Transverse colon (tissue), 4 donors: ENCODE data around the gene KRTAP12-1. TPM values are rescaled to one million over a fixed set of nuclear protein-coding genes. Genes with fewer than 3 reads are reported as not detected.

Experiments used
- DNase-seq: peaks from one replicate; pipeline ENCODE4 v3.0.0-alpha.2; 2019
- H3K27ac ChIP-seq, 4 donors: fragments of 200-600 bp; sonication (generic); 2 replicates each; pipeline ENCODE4 v1.5.1; 2016 to 2018; ENCODE audit warnings: inconsistent platforms in 4 of 4
- H3K27me3 ChIP-seq: fragments of 200-600 bp; sonication (generic); 2 replicates; pipeline ENCODE4 v1.5.1; 2017; ENCODE audit warnings: inconsistent platforms
- H3K36me3 ChIP-seq, 4 donors: fragments of 200-600 bp; sonication (generic); 2 replicates each; pipeline ENCODE4 v1.5.1; 2017 to 2019; ENCODE audit warnings: inconsistent platforms in 4 of 4
- H3K4me1 ChIP-seq, 4 donors: fragments of 200-600 bp; sonication (generic); 2 replicates each; pipeline ENCODE4 v1.5.1; 2017 to 2020; ENCODE audit warnings: inconsistent platforms in 4 of 4
- H3K4me3 ChIP-seq, 4 donors: fragments of 200-600 bp; sonication (generic); 1 replicate in 1 of 4; 2 replicates in 3 of 4; pipeline versions ENCODE4 v1.5.1 to v1.6.1; 2017 to 2019; ENCODE audit warnings: inconsistent platforms in 4 of 4
- H3K9me3 ChIP-seq, 2 donors: fragments of 200-600 bp; sonication (generic); 2 replicates each; pipeline ENCODE4 v1.5.1; 2017 to 2019; ENCODE audit warnings: inconsistent platforms in 2 of 2
- EP300 ChIP-seq: sonication (generic); formaldehyde crosslinking; IDR thresholded peaks from one replicate; pipeline ENCODE4 v1.6.1; 2017; ENCODE audit warnings: antibody characterized with exemption, low read depth
- POLR2A ChIP-seq: fragments of 450-650 bp; IDR thresholded peaks from one replicate; pipeline ENCODE4 v1.6.1; 2016; ENCODE audit warnings: antibody characterized with exemption, mild to moderate bottlenecking, moderate library complexity
- POLR2AphosphoS5 ChIP-seq, 3 donors: sonication (generic); formaldehyde crosslinking; IDR thresholded peaks; one replicate each; pipeline ENCODE4 v1.6.1; 2016; ENCODE audit warnings: antibody characterized with exemption in 3 of 3
- WGBS, 2 donors: methylation state at CpG; one replicate each; pipeline ENCODE4 v1.1.5; 2018; ENCODE audit warnings: low coverage in 1 of 2; 5-methylcytosine and 5-hydroxymethylcytosine counted together
- in situ Hi-C, 4 donors: fragments of 200-750 bp; cut with MboI; loops; one replicate each; pipeline versions ENCODE4 v1.15.0 to v1.15.1; 2017; ENCODE audit warnings: low sequenced_read_pairs in 3 of 4, low pct_ligation_motif_present in 1 of 4, low pct_unique_long_range_greater_than_20kb in 1 of 4
- intact Hi-C: fragments of 100-400 bp; cut with DNase I; formaldehyde crosslinking; loops from one replicate; pipeline ENCODE4 v1.15.1; 2023; ENCODE audit warnings: low total_unique reads
- total RNA-seq, 4 donors: library from RNA; depleted of rRNA; stranded (reverse); fragments of >200 nt; gene quantifications; one replicate each; pipeline ENCODE4 v1.1.0, GENCODE V29; 2016
- TF ChIP-seq, protein P1 (sequence below), 5 experiments: fragments of 200-600 bp in 3 of 5; fragments of 450-650 bp in 2 of 5; sonication (generic) in 3 of 5; IDR thresholded peaks; 1 replicate in 2 of 5; 2 replicates in 3 of 5; pipeline ENCODE4 v1.5.1; 2016 to 2017; ENCODE audit warnings: antibody characterized with exemption in 5 of 5, inconsistent platforms in 3 of 5, mild to moderate bottlenecking in 2 of 5, moderate library complexity in 1 of 5

Gene KRTAP12-1
- total RNA-seq, 4 donors from 2014 or later: not detected

DNA sequence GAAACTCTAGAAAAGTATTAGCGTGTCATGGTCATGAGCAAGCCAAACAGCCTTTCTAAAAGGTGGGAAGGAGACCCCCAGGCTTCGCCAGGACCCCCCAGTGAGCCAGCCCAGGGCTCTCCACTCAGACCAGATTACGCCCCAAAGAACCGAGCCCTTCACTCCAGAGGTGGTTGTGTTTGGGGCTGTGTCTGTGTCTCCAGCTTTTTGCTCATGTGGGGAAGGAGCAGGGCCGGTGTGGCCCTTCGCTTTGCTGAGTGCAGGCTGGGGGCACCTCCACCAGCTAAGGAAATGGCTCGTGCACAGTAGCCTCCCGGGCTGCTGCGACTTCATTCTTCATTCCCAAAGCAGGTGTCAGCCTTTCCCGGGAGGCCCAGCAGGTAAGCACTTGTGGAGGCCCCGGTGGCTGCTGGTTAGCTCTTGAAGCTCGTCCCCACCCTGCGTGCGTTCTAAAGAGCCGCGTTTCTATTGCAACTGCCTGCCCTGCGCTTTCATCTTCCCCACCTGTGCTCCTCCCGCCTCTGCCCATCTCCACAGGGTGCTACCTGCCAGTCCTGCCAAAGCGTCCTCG, 28.9 kb upstream of the KRTAP12-1 start:
- intact Hi-C loops: no loop called here
- TF ChIP-seq EP300: no peak
- no peak for TF ChIP-seq POLR2A
- TF ChIP-seq, protein P1, sequence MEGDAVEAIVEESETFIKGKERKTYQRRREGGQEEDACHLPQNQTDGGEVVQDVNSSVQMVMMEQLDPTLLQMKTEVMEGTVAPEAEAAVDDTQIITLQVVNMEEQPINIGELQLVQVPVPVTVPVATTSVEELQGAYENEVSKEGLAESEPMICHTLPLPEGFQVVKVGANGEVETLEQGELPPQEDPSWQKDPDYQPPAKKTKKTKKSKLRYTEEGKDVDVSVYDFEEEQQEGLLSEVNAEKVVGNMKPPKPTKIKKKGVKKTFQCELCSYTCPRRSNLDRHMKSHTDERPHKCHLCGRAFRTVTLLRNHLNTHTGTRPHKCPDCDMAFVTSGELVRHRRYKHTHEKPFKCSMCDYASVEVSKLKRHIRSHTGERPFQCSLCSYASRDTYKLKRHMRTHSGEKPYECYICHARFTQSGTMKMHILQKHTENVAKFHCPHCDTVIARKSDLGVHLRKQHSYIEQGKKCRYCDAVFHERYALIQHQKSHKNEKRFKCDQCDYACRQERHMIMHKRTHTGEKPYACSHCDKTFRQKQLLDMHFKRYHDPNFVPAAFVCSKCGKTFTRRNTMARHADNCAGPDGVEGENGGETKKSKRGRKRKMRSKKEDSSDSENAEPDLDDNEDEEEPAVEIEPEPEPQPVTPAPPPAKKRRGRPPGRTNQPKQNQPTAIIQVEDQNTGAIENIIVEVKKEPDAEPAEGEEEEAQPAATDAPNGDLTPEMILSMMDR (IDR thresholded peaks at IDR 0.05): no peak
- no peaks in the 10 kb centered on the region for H3K9me3 ChIP-seq
- no peak overlapping the region for H3K4me3 ChIP-seq
- 6% methylated on average over 20 of the region's 20 CpGs; no CpG with 5 or more reads in 1 of the 2 donors for whole genome bisulfite sequencing, 2 donors
- peaks cover 0 to 4% (median 2%) of the 10 kb centered on the region in 4 donors for H3K4me1 ChIP-seq
- in situ Hi-C loops: no loop called here
- H3K36me3 ChIP-seq: no peaks in the 10 kb centered on the region
- no peak overlapping the region for H3K27ac ChIP-seq
- H3K27me3 ChIP-seq: peaks cover 99% of the 10 kb centered on the region
- DNase-seq: no peak

DNA sequence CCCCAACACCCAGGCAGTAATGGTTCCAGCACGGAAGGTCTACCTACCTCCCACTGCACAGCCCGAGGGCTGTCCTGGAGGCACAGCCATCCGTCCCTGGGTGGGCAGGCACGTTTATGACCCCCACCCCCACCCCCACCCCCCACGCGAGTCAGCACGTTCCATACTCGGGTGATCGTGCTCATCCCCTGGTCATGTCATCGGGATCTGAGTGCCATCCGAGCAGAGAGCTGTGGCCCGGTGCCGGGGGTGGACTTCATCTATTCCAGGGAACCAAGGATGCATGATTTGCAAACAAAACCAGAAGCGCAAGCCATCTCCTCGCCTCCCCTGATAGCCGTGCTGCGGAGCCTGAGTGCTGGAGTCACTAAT, 28.3 kb upstream of the KRTAP12-1 start:
- Histone ChIP-seq H3K36me3 (no peaks in the 10 kb centered on the region), H3K27ac (no peak overlapping the region), H3K27me3 (peaks cover 96% of the 10 kb centered on the region), H3K4me1 (peaks cover 0 to 4% (median 2%) of the 10 kb centered on the region in 4 donors), H3K4me3 (no peak overlapping the region), H3K9me3 (no peaks in the 10 kb centered on the region)
- DNase-seq: no peak
- in situ Hi-C loops (no loop called here), intact Hi-C loops (no loop called here)
- TF ChIP-seq EP300 (no peak), POLR2A (no peak), POLR2AphosphoS5 (IDR thresholded peaks at IDR 0.05) (no peak)
- TF ChIP-seq, protein P1 (IDR thresholded peaks at IDR 0.05): no peak
- 14% methylated on average over 17 of the region's 17 CpGs; no CpG with 5 or more reads in 1 of the 2 donors for WGBS, 2 donors

DNA sequence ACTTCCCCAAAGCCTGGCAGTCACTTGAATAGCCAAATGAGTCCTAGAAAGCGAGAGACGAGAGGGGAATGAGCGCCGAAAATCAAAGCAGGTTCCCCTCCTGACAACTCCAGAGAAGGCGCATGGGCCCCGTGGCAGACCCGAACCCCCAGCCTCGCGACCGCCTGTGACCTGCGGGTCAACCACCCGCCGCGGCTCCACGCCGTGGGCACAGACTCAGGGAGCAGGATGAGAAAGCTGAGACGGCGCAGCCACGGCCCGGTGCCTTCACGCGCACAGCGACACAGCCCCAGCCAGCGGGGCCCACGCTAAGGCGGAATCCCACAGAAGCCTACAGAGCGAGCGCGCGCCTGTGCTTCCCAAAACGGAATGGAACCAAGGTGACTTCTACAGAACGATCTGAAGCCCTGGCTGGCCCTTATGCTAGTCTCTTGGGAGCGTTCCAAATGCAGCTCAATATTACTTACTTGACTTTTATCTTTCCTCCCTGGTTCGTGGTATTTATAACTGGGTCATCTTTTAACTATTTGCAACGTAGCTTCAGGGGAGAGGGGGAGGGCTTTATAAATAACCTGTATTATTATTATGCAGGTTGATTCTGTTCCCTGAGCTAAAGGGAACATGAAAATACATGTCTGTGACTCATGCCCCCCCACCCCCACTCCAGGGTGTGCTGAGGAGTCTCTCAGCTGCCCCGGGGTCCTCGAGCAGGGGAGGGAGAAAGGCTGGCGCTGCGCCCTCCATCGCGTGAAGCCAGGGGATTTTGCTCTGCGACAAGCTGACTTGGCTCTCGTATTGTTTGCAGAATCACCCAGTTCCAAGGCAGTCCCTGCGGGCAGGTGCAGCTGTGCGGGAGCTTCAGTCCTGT, 27.7 kb upstream of the KRTAP12-1 start:
- Histone ChIP-seq H3K36me3 (no peaks in the 10 kb centered on the region), H3K9me3 (no peaks in the 10 kb centered on the region), H3K27ac (no peak overlapping the region), H3K4me3 (no peak overlapping the region), H3K4me1 (peaks cover 0 to 4% (median 2%) of the 10 kb centered on the region in 4 donors), H3K27me3 (peaks cover 94% of the 10 kb centered on the region)
- intact Hi-C loops: no loop called here
- TF ChIP-seq, protein P1 (IDR thresholded peaks at IDR 0.05): no peak
- TF ChIP-seq POLR2A (no peak), EP300 (no peak), POLR2AphosphoS5 (IDR thresholded peaks at IDR 0.05) (no peak)
- 8% methylated on average over 44 of the region's 45 CpGs; no CpG with 5 or more reads in 1 of the 2 donors for WGBS, 2 donors
- no peak for DNase-seq
- in situ Hi-C loops: no loop called here

DNA sequence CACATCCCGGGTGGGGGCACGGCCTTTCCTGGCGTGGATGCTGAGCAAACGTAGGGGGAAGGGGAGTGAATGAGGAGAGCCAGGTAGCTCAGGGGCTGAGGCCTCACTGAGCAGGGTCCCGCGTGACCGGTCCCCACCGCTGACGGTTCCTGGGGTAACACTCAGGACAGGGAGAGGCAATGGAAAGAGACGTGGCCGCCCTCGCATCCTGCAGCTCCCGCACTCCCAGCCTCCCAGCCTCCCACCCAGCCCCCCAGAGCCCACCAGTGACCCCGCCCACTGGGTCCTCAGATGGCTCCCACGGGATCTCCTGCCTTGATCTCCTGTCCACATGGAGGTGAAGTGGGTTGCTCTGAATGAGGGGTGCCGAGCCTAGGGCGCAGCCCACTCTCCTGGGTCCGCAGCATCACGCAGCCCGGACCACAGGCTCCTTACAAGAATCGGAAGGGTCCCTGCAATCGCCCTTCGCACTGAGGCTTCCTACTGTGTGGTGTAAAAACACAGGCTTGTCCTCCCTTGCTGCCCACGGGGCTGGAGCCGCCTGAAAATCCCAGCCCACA, 27.0 kb upstream of the KRTAP12-1 start:
- H3K4me1 ChIP-seq: peaks cover 0 to 4% (median 2%) of the 10 kb centered on the region in 4 donors
- H3K9me3 ChIP-seq: no peaks in the 10 kb centered on the region
- intact Hi-C loops: no loop called here
- H3K27me3 ChIP-seq: peaks cover 93% of the 10 kb centered on the region
- no peak overlapping the region for H3K4me3 ChIP-seq
- no peaks in the 10 kb centered on the region for H3K36me3 ChIP-seq
- TF ChIP-seq POLR2AphosphoS5 (IDR thresholded peaks at IDR 0.05) (no peak), POLR2A (no peak), EP300 (no peak)
- TF ChIP-seq, protein P1 (IDR thresholded peaks at IDR 0.05): no peak
- no peak for DNase-seq
- H3K27ac ChIP-seq: no peak overlapping the region
- WGBS, 2 donors: 0 to 12% methylated on average over 1 to 25 of the region's 25 CpGs
- in situ Hi-C loops: no loop called here
